ENCODE results near the gene PSMB9.

Gene PSMB9

DNA sequence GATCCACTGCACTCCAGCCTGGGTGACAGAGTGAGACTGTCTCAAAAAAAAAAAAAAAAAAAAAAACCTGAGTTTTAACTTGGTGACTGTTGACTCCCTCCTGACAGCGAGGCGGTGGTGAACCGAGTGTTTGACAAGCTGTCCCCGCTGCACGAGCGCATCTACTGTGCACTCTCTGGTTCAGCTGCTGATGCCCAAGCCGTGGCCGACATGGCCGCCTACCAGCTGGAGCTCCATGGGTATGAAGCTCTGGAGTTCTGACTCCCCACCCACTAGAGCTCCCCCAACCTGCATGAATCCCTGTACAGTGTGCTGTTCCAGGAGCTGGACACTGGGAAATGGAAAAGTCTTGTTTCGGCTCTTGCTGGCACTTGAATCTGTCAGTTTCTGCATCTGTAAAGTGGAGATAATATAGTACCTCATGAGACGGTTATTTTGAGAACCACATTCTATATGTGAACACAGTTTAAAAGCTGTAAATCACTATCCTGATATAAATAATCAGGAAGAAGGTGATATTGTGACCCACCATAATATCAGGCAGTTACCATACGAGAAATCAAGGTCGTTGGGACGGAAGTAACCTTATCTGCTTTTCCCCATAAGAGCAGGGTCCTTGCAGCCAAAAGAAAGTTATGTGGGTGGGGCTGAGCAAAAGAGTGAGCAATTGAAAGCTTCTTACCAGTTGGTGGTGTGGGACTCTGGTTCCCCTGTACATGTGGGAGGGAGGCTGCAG is 3.3 kb downstream of the PSMB9 start:
- WGBS, 2 donors (ENCODE audit: extremely low coverage in 2 of 2, insufficient read length in 2 of 2, insufficient replicate concordance in 1 of 2): no CpG with 5 or more reads among the region's 14 CpGs
- Histone ChIP-seq H3K4ac (ENCODE audit: low read length) (no peak overlapping the region), H3K18ac (ENCODE audit: low read length) (no peak overlapping the region), H3K27ac (replicated peaks; ENCODE audit: low read length) (no peak overlapping the region), H2BK12ac (ENCODE audit: low read length) (no peak overlapping the region), H3K4me3 (ENCODE audit: low read length in 2 of 2) (no peak overlapping the region), H4K91ac (ENCODE audit: low read depth, low read length, poor library complexity) (no peak overlapping the region), H3K9me3 (replicated peaks in 1 of 2; ENCODE audit: control insufficient read depth in 2 of 2, insufficient read depth in 1 of 2, low read depth in 1 of 2, low read length in 2 of 2) (no peaks in the 10 kb centered on the region), H2AFZ (ENCODE audit: low read length) (no peak overlapping the region), H3K4me1 (ENCODE audit: control insufficient read depth in 2 of 2, insufficient read depth in 1 of 2, low read depth in 1 of 2, low read length in 2 of 2) (peaks cover 2 to 14% of the 10 kb centered on the region in 2 donors), H2AK5ac (ENCODE audit: low read depth, low read length) (no peak overlapping the region), H2BK120ac (ENCODE audit: low read depth, low read length) (no peak overlapping the region), H3K79me1 (ENCODE audit: low read depth, low read length) (no peaks in the 10 kb centered on the region), H3K14ac (ENCODE audit: low read length) (no peak overlapping the region), H3K27me3 (ENCODE audit: control insufficient read depth in 3 of 3, insufficient read depth in 3 of 3, low read depth in 1 of 3, low read length in 3 of 3) (peaks cover 3 to 84% (median 31%) of the 10 kb centered on the region in 3 experiments), H3K23ac (ENCODE audit: low read depth, low read length, poor library complexity) (no peak overlapping the region), H4K8ac (ENCODE audit: low read depth, low read length) (no peak overlapping the region), H3K36me3 (replicated peaks in 1 of 2; ENCODE audit: control insufficient read depth in 2 of 2, insufficient read depth in 2 of 2, low read length in 2 of 2) (no peaks in the 10 kb centered on the region), H3K4me2 (ENCODE audit: insufficient read depth, low read length, poor library complexity, severe bottlenecking) (no peak overlapping the region), H2BK15ac (ENCODE audit: low read length) (no peak overlapping the region), H2BK5ac (ENCODE audit: low read length) (no peak overlapping the region), H3K9ac (ENCODE audit: low read depth, low read length, poor library complexity) (no peak overlapping the region)
- no peak for DNase-seq (ENCODE audit: low spot score)

DNA sequence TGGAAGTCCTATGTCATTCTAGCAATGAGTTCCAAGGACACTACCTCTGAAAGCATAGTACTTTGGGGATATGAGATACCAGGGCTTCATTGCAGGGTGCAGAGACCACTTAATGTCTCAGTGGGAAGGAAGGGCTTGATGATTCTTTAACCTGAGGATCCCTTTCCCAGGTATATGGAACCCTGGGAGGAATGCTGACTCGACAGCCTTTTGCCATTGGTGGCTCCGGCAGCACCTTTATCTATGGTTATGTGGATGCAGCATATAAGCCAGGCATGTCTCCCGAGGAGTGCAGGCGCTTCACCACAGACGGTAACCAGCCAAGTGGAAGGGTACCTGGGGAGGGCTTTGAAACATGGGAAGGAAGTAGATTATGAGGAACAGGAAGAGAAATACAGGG is 4.2 kb downstream of the PSMB9 start:
- Histone ChIP-seq H3K79me1 (ENCODE audit: low read depth, low read length) (no peaks in the 10 kb centered on the region), H2BK5ac (ENCODE audit: low read length) (no peak overlapping the region), H2BK120ac (ENCODE audit: low read depth, low read length) (no peak overlapping the region), H4K91ac (ENCODE audit: low read depth, low read length, poor library complexity) (no peak overlapping the region), H2BK15ac (ENCODE audit: low read length) (no peak overlapping the region), H3K4me3 (ENCODE audit: low read length in 2 of 2) (no peak overlapping the region), H3K27me3 (ENCODE audit: control insufficient read depth in 3 of 3, insufficient read depth in 3 of 3, low read depth in 1 of 3, low read length in 3 of 3) (peaks cover 0 to 76% (median 22%) of the 10 kb centered on the region in 3 experiments), H3K4me2 (ENCODE audit: insufficient read depth, low read length, poor library complexity, severe bottlenecking) (no peak overlapping the region), H2AK5ac (ENCODE audit: low read depth, low read length) (no peak overlapping the region), H3K9me3 (replicated peaks in 1 of 2; ENCODE audit: control insufficient read depth in 2 of 2, insufficient read depth in 1 of 2, low read depth in 1 of 2, low read length in 2 of 2) (no peaks in the 10 kb centered on the region), H4K8ac (ENCODE audit: low read depth, low read length) (no peak overlapping the region), H3K23ac (ENCODE audit: low read depth, low read length, poor library complexity) (no peak overlapping the region), H3K4ac (ENCODE audit: low read length) (no peak overlapping the region), H2AFZ (ENCODE audit: low read length) (no peak overlapping the region), H3K4me1 (ENCODE audit: control insufficient read depth in 2 of 2, insufficient read depth in 1 of 2, low read depth in 1 of 2, low read length in 2 of 2) (peaks cover 2 to 7% of the 10 kb centered on the region in 2 donors), H3K18ac (ENCODE audit: low read length) (no peak overlapping the region), H3K9ac (ENCODE audit: low read depth, low read length, poor library complexity) (no peak overlapping the region), H3K27ac (replicated peaks; ENCODE audit: low read length) (no peak overlapping the region), H3K36me3 (replicated peaks in 1 of 2; ENCODE audit: control insufficient read depth in 2 of 2, insufficient read depth in 2 of 2, low read length in 2 of 2) (no peaks in the 10 kb centered on the region), H3K14ac (ENCODE audit: low read length) (no peak overlapping the region), H2BK12ac (ENCODE audit: low read length) (no peak overlapping the region)
- DNase-seq (ENCODE audit: low spot score): no peak
- WGBS, 2 donors (ENCODE audit: extremely low coverage in 2 of 2, insufficient read length in 2 of 2, insufficient replicate concordance in 1 of 2): no CpG with 5 or more reads among the region's 5 CpGs

DNA sequence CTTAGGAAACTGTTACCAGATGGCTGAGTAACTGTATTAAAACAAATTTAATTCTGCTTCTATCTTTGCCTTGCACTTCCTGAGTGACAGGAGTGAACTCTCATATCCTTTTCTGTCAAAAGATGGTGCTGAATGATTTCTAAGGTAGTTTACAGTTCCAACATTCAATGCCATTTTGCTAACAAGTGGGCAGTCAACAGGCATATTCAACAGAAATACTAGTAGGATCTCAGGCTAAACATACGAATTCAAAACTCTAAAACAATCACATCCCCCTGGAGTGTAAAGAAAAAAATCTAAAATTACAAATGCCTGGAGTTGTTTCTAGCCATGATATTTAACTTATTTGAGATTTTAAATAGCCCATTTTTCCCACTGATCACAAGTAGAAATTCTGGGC is 6.7 kb downstream of the PSMB9 start:
- H3K23ac ChIP-seq (ENCODE audit: low read depth, low read length, poor library complexity): no peak overlapping the region
- H3K18ac ChIP-seq (ENCODE audit: low read length): no peak overlapping the region
- no peak overlapping the region for H2BK5ac ChIP-seq (ENCODE audit: low read length)
- peaks cover 0 to 72% (median 5%) of the 10 kb centered on the region in 3 experiments for H3K27me3 ChIP-seq (ENCODE audit: control insufficient read depth in 3 of 3, insufficient read depth in 3 of 3, low read depth in 1 of 3, low read length in 3 of 3)
- no peaks in the 10 kb centered on the region for H3K79me1 ChIP-seq (ENCODE audit: low read depth, low read length)
- no peaks in the 10 kb centered on the region for H3K4me1 ChIP-seq (ENCODE audit: control insufficient read depth in 2 of 2, insufficient read depth in 1 of 2, low read depth in 1 of 2, low read length in 2 of 2)
- H3K9ac ChIP-seq (ENCODE audit: low read depth, low read length, poor library complexity): no peak overlapping the region
- no peak overlapping the region for H4K8ac ChIP-seq (ENCODE audit: low read depth, low read length)
- H3K14ac ChIP-seq (ENCODE audit: low read length): no peak overlapping the region
- no peak overlapping the region for H3K4me2 ChIP-seq (ENCODE audit: insufficient read depth, low read length, poor library complexity, severe bottlenecking)
- H4K91ac ChIP-seq (ENCODE audit: low read depth, low read length, poor library complexity): no peak overlapping the region
- no peaks in the 10 kb centered on the region for H3K36me3 ChIP-seq (replicated peaks in 1 of 2; ENCODE audit: control insufficient read depth in 2 of 2, insufficient read depth in 2 of 2, low read length in 2 of 2)
- H3K4ac ChIP-seq (ENCODE audit: low read length): no peak overlapping the region
- H3K9me3 ChIP-seq (replicated peaks in 1 of 2; ENCODE audit: control insufficient read depth in 2 of 2, insufficient read depth in 1 of 2, low read depth in 1 of 2, low read length in 2 of 2): no peaks in the 10 kb centered on the region
- WGBS, 2 donors (ENCODE audit: extremely low coverage in 2 of 2, insufficient read length in 2 of 2, insufficient replicate concordance in 1 of 2): no CpG with 5 or more reads among the region's 1 CpG
- DNase-seq (ENCODE audit: low spot score): no peak
- no peak overlapping the region for H2BK15ac ChIP-seq (ENCODE audit: low read length)
- no peak overlapping the region for H3K27ac ChIP-seq (replicated peaks; ENCODE audit: low read length)
- no peak overlapping the region for H2BK12ac ChIP-seq (ENCODE audit: low read length)
- H2AFZ ChIP-seq (ENCODE audit: low read length): no peak overlapping the region
- H2AK5ac ChIP-seq (ENCODE audit: low read depth, low read length): no peak overlapping the region
- H3K4me3 ChIP-seq (ENCODE audit: low read length in 2 of 2): no peak overlapping the region
- H2BK120ac ChIP-seq (ENCODE audit: low read depth, low read length): no peak overlapping the region

DNA sequence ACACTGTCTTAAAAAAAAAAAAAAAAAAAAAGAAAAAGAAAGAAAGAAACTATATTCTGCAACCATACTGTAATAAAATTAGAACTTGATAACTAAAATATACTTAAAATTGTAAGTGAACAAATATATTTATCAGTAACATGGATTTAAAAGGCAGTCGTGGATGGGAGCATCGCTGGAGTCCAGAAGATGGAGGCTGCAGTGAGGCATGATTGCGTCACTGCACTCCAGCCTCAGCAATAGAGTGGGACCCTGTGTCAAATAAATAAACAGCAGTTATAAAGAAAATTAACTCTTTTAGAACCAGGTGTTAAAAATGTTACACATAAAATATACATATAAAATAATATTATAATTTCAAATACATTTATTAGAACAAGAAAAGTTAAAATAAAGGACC is 8.7 kb downstream of the PSMB9 start:
- H2BK15ac ChIP-seq (ENCODE audit: low read length): no peak overlapping the region
- H2BK5ac ChIP-seq (ENCODE audit: low read length): no peak overlapping the region
- no peak overlapping the region for H3K23ac ChIP-seq (ENCODE audit: low read depth, low read length, poor library complexity)
- H2BK12ac ChIP-seq (ENCODE audit: low read length): no peak overlapping the region
- H3K36me3 ChIP-seq (replicated peaks in 1 of 2; ENCODE audit: control insufficient read depth in 2 of 2, insufficient read depth in 2 of 2, low read length in 2 of 2): no peaks in the 10 kb centered on the region
- H2AK5ac ChIP-seq (ENCODE audit: low read depth, low read length): no peak overlapping the region
- no peak overlapping the region for H3K4me3 ChIP-seq (ENCODE audit: low read length in 2 of 2)
- H3K4ac ChIP-seq (ENCODE audit: low read length): no peak overlapping the region
- no CpG with 5 or more reads among the region's 3 CpGs for WGBS, 2 donors (ENCODE audit: extremely low coverage in 2 of 2, insufficient read length in 2 of 2, insufficient replicate concordance in 1 of 2)
- no peak overlapping the region for H4K91ac ChIP-seq (ENCODE audit: low read depth, low read length, poor library complexity)
- H2BK120ac ChIP-seq (ENCODE audit: low read depth, low read length): no peak overlapping the region
- no peak overlapping the region for H3K9ac ChIP-seq (ENCODE audit: low read depth, low read length, poor library complexity)
- peaks cover 0 to 72% (median 0%) of the 10 kb centered on the region in 3 experiments for H3K27me3 ChIP-seq (ENCODE audit: control insufficient read depth in 3 of 3, insufficient read depth in 3 of 3, low read depth in 1 of 3, low read length in 3 of 3)
- no peaks in the 10 kb centered on the region for H3K4me1 ChIP-seq (ENCODE audit: control insufficient read depth in 2 of 2, insufficient read depth in 1 of 2, low read depth in 1 of 2, low read length in 2 of 2)
- H4K8ac ChIP-seq (ENCODE audit: low read depth, low read length): no peak overlapping the region
- no peak overlapping the region for H3K18ac ChIP-seq (ENCODE audit: low read length)
- H3K9me3 ChIP-seq (replicated peaks in 1 of 2; ENCODE audit: control insufficient read depth in 2 of 2, insufficient read depth in 1 of 2, low read depth in 1 of 2, low read length in 2 of 2): no peaks in the 10 kb centered on the region
- no peak overlapping the region for H3K4me2 ChIP-seq (ENCODE audit: insufficient read depth, low read length, poor library complexity, severe bottlenecking)
- no peak overlapping the region for H3K27ac ChIP-seq (replicated peaks; ENCODE audit: low read length)
- H3K79me1 ChIP-seq (ENCODE audit: low read depth, low read length): no peaks in the 10 kb centered on the region
- DNase-seq (ENCODE audit: low spot score): no peak
- no peak overlapping the region for H2AFZ ChIP-seq (ENCODE audit: low read length)
- H3K14ac ChIP-seq (ENCODE audit: low read length): no peak overlapping the region
